Activated naive CD4-positive, alpha-beta T cell treated with anti-CD3 and anti-CD28 coated beads, Interleukin-2, amount 10 ng/mL, durations not matched to agents 7 days and 5 days (primary cell): ENCODE measurements around the gene SRPK2.
"Not testable (repeated sequence)": the region's sequence is repeated elsewhere in the genome, so short reads cannot be mapped to it uniquely, and the experiment has no call there.

Source experiments
- CTCF ChIA-PET: fragments of 350-600 bp; sonication (Branson Sonifier 250); formaldehyde crosslinking; loops from one replicate; lab custom pipeline; 2021; ENCODE audit warnings: antibody characterized with exemption; lab: Charles Lee
- DNase-seq: peaks from one replicate; pipeline ENCODE4 v3.0.0-alpha.2; 2020
- H3K27ac Mint-ChIP-seq: one replicate; pipeline ENCODE4 v1.8.0; 2021; ENCODE audit warnings: mild to moderate bottlenecking, moderate library complexity, mixed read lengths
- H3K27me3 Mint-ChIP-seq: one replicate; pipeline ENCODE4 v1.8.0; 2021; ENCODE audit warnings: mild to moderate bottlenecking, mixed read lengths
- H3K36me3 Mint-ChIP-seq: one replicate; pipeline ENCODE4 v1.8.0; 2021; ENCODE audit warnings: mixed read lengths
- H3K4me1 Mint-ChIP-seq: one replicate; pipeline ENCODE4 v1.8.0; 2021; ENCODE audit warnings: mixed read lengths
- H3K4me3 Mint-ChIP-seq: one replicate; pipeline ENCODE4 v1.8.0; 2021; ENCODE audit warnings: mild to moderate bottlenecking, moderate library complexity, mixed read lengths
- H3K9me3 Mint-ChIP-seq: one replicate; pipeline ENCODE4 v1.8.0; 2021; ENCODE audit warnings: mixed read lengths

Gene SRPK2

GRCh38 chr7:105295596-105296352, 92.9 kb downstream of the SRPK2 start:
- H3K27ac Mint-ChIP-seq, result peak overlapping the region; percentile 47
- peaks cover 8% of the 10 kb centered on the region for H3K36me3 Mint-ChIP-seq
- no peak for DNase-seq
- H3K4me3 Mint-ChIP-seq, result no peak overlapping the region
- H3K4me1 Mint-ChIP-seq, result peaks cover 50% of the 10 kb centered on the region
- no peaks in the 10 kb centered on the region for H3K27me3 Mint-ChIP-seq
- H3K9me3 Mint-ChIP-seq, result peaks cover 6% of the 10 kb centered on the region
- CTCF ChIA-PET, result interaction anchor here (1.2 kb wide), 1 partner anchor 9 kb away, joined by 3 read pairs; no protein-coding TSS in a partner anchor

- H3K27me3 Mint-ChIP-seq, H3K36me3 Mint-ChIP-seq, H3K27ac Mint-ChIP-seq, H3K9me3 Mint-ChIP-seq, CTCF ChIA-PET, H3K4me3 Mint-ChIP-seq, DNase-seq: not testable (repeated sequence)
- H3K4me1 Mint-ChIP-seq, result peaks cover 43% of the 10 kb centered on the region
Observed at GRCh38 chr7:105294482-105294881, 94.2 kb downstream of the SRPK2 start.

- no peak for DNase-seq
- no peak overlapping the region for H3K4me3 Mint-ChIP-seq
- H3K27me3 Mint-ChIP-seq, result no peaks in the 10 kb centered on the region
- H3K4me1 Mint-ChIP-seq, result peaks cover 11% of the 10 kb centered on the region
- CTCF ChIA-PET, result interaction anchor here (1.0 to 1.1 kb wide), 2 partner anchors 17 to 21 kb away, joined by 3 read pairs; no protein-coding TSS in a partner anchor
- H3K27ac Mint-ChIP-seq, result no peak overlapping the region
- no peaks in the 10 kb centered on the region for H3K9me3 Mint-ChIP-seq
- H3K36me3 Mint-ChIP-seq, result peaks cover 2% of the 10 kb centered on the region
Observed at GRCh38 chr7:105289704-105290103, 99.0 kb downstream of the SRPK2 start.

GRCh38 chr7:105286441-105286840, 102.3 kb downstream of the SRPK2 start:
- Mint-ChIP-seq H3K27me3 (no peaks in the 10 kb centered on the region), H3K4me1 (peaks cover 11% of the 10 kb centered on the region), H3K9me3 (no peaks in the 10 kb centered on the region), H3K27ac (no peak overlapping the region), H3K4me3 (no peak overlapping the region), H3K36me3 (no peaks in the 10 kb centered on the region)
- CTCF ChIA-PET, result no interaction called here
- no peak for DNase-seq

GRCh38 chr7:105285118-105285874, 103.4 kb downstream of the SRPK2 start:
- no peak overlapping the region for H3K27ac Mint-ChIP-seq
- H3K4me1 Mint-ChIP-seq, result peaks cover 11% of the 10 kb centered on the region
- CTCF ChIA-PET, result no interaction called here
- no peak overlapping the region for H3K4me3 Mint-ChIP-seq
- no peaks in the 10 kb centered on the region for H3K27me3 Mint-ChIP-seq
- H3K36me3 Mint-ChIP-seq, result no peaks in the 10 kb centered on the region
- no peak for DNase-seq
- no peaks in the 10 kb centered on the region for H3K9me3 Mint-ChIP-seq

GRCh38 chr7:105284014-105284413, 104.7 kb downstream of the SRPK2 start:
- H3K36me3 Mint-ChIP-seq, result no peaks in the 10 kb centered on the region
- CTCF ChIA-PET, result no interaction called here

GRCh38 chr7:105281966-105282365, 106.8 kb downstream of the SRPK2 start:
- Mint-ChIP-seq H3K4me3 (no peak overlapping the region), H3K27me3 (no peaks in the 10 kb centered on the region), H3K4me1 (no peaks in the 10 kb centered on the region), H3K27ac (no peak overlapping the region), H3K36me3 (peaks cover 2% of the 10 kb centered on the region), H3K9me3 (no peaks in the 10 kb centered on the region)
- DNase-seq, result no peak
- CTCF ChIA-PET, result no interaction called here

More at GRCh38 chr7:105284014-105284413, 104.7 kb downstream of the SRPK2 start:
- Mint-ChIP-seq H3K27me3 (no peaks in the 10 kb centered on the region), H3K4me1 (peaks cover 4% of the 10 kb centered on the region), H3K9me3 (no peaks in the 10 kb centered on the region), H3K27ac (no peak overlapping the region), H3K4me3 (no peak overlapping the region)
- DNase-seq, result no peak

- H3K27ac Mint-ChIP-seq, result no peak overlapping the region
- no peak for DNase-seq
- no peaks in the 10 kb centered on the region for H3K4me1 Mint-ChIP-seq
- no peak overlapping the region for H3K4me3 Mint-ChIP-seq
- no peaks in the 10 kb centered on the region for H3K9me3 Mint-ChIP-seq
- H3K27me3 Mint-ChIP-seq, result no peaks in the 10 kb centered on the region
- peaks cover 2% of the 10 kb centered on the region for H3K36me3 Mint-ChIP-seq
- CTCF ChIA-PET, result no interaction called here
Observed at GRCh38 chr7:105279688-105280007, 109.1 kb downstream of the SRPK2 start.

- CTCF ChIA-PET, result no interaction called here
- no peaks in the 10 kb centered on the region for H3K4me1 Mint-ChIP-seq
- no peaks in the 10 kb centered on the region for H3K27me3 Mint-ChIP-seq
- no peak for DNase-seq
- peaks cover 2% of the 10 kb centered on the region for H3K36me3 Mint-ChIP-seq
- H3K27ac Mint-ChIP-seq, result no peak overlapping the region
- H3K9me3 Mint-ChIP-seq, result no peaks in the 10 kb centered on the region
- H3K4me3 Mint-ChIP-seq, result no peak overlapping the region
Observed at GRCh38 chr7:105278973-105279687, 109.6 kb downstream of the SRPK2 start.

GRCh38 chr7:105278565-105278964, 110.2 kb downstream of the SRPK2 start:
- Mint-ChIP-seq H3K4me3 (no peak overlapping the region), H3K36me3 (peaks cover 2% of the 10 kb centered on the region), H3K27me3 (no peaks in the 10 kb centered on the region), H3K4me1 (no peaks in the 10 kb centered on the region), H3K9me3 (no peaks in the 10 kb centered on the region), H3K27ac (no peak overlapping the region)
- CTCF ChIA-PET, result no interaction called here
- DNase-seq, result no peak

GRCh38 chr7:105277341-105277740, 111.4 kb downstream of the SRPK2 start:
- no peak overlapping the region for H3K4me3 Mint-ChIP-seq
- DNase-seq, result no peak
- no peaks in the 10 kb centered on the region for H3K4me1 Mint-ChIP-seq
- CTCF ChIA-PET, result no interaction called here
- no peak overlapping the region for H3K27ac Mint-ChIP-seq
- no peaks in the 10 kb centered on the region for H3K27me3 Mint-ChIP-seq
- no peaks in the 10 kb centered on the region for H3K9me3 Mint-ChIP-seq
- H3K36me3 Mint-ChIP-seq, result peaks cover 2% of the 10 kb centered on the region

- CTCF ChIA-PET, result no interaction called here
- Mint-ChIP-seq H3K4me3 (no peak overlapping the region), H3K36me3 (peaks cover 2% of the 10 kb centered on the region), H3K4me1 (peaks cover 25% of the 10 kb centered on the region), H3K27ac (no peak overlapping the region), H3K9me3 (no peaks in the 10 kb centered on the region), H3K27me3 (no peaks in the 10 kb centered on the region)
- DNase-seq, result no peak
Observed at GRCh38 chr7:105270117-105270516, 118.6 kb downstream of the SRPK2 start.

- H3K27me3 Mint-ChIP-seq, result no peaks in the 10 kb centered on the region
- no peaks in the 10 kb centered on the region for H3K9me3 Mint-ChIP-seq
- H3K27ac Mint-ChIP-seq, result peak overlapping the region; percentile 77
- H3K4me1 Mint-ChIP-seq, result peaks cover 25% of the 10 kb centered on the region
- CTCF ChIA-PET, result no interaction called here
- no peak for DNase-seq
- H3K4me3 Mint-ChIP-seq, result peak overlapping the region; percentile 81
- peaks cover 2% of the 10 kb centered on the region for H3K36me3 Mint-ChIP-seq
Observed at GRCh38 chr7:105269397-105269796, 119.3 kb downstream of the SRPK2 start.
